ENCODE measurements around the gene IRAK2.

The IRAK2 gene

GRCh38 chr3:10224794-10225665 lies 60.3 kb downstream of the IRAK2 start:
- peak; percentile 77 for DNase-seq (ENCODE audit: low spot score)

GRCh38 chr3:10226293-10226692 lies 61.6 kb downstream of the IRAK2 start:
- no peak for DNase-seq (ENCODE audit: low spot score)

GRCh38 chr3:10228248-10228950 lies 63.7 kb downstream of the IRAK2 start:
- DNase-seq (ENCODE audit: low spot score), result no peak

- no peak for DNase-seq (ENCODE audit: low spot score)
These were observed 64.9 kb downstream of the IRAK2 start for GRCh38 chr3:10229576-10229975.

- DNase-seq (ENCODE audit: low spot score), result no peak
These were observed 67.4 kb downstream of the IRAK2 start for GRCh38 chr3:10232137-10232536.

- DNase-seq (ENCODE audit: low spot score), result no peak
These were observed 69.3 kb downstream of the IRAK2 start for GRCh38 chr3:10233988-10234387.

- no peak for DNase-seq (ENCODE audit: low spot score)
These were observed 70.0 kb downstream of the IRAK2 start for GRCh38 chr3:10234526-10235230.

GRCh38 chr3:10235551-10235950 lies 70.8 kb downstream of the IRAK2 start:
- no peak for DNase-seq (ENCODE audit: low spot score)

GRCh38 chr3:10238345-10239183 lies 73.8 kb downstream of the IRAK2 start:
- peak; percentile 64 for DNase-seq (ENCODE audit: low spot score)

GRCh38 chr3:10240799-10241198 lies 76.1 kb downstream of the IRAK2 start:
- DNase-seq (ENCODE audit: low spot score), result no peak

- DNase-seq (ENCODE audit: low spot score), result peak; percentile 77
These were observed 77.7 kb downstream of the IRAK2 start for GRCh38 chr3:10242182-10243065.

GRCh38 chr3:10244009-10244408 lies 79.3 kb downstream of the IRAK2 start:
- DNase-seq (ENCODE audit: low spot score), result no peak

GRCh38 chr3:10245081-10245712 lies 80.5 kb downstream of the IRAK2 start:
- DNase-seq (ENCODE audit: low spot score), result no peak

GRCh38 chr3:10247679-10248183 lies 83.0 kb downstream of the IRAK2 start:
- DNase-seq (ENCODE audit: low spot score), result no peak

GRCh38 chr3:10248184-10248983 lies 83.7 kb downstream of the IRAK2 start, which contains the start of gene TATDN2:
Gene TATDN2, plus strand, starts transcription at chr3:10248459. Its CDS starts 742 bp downstream, at chr3:10249201.
- DNase-seq (ENCODE audit: low spot score), result peak; percentile 94

- peak; percentile 46 for DNase-seq (ENCODE audit: low spot score)
These were observed 84.4 kb downstream of the IRAK2 start for GRCh38 chr3:10248984-10249748.

GRCh38 chr3:10249833-10250232 lies 85.1 kb downstream of the IRAK2 start:
- DNase-seq (ENCODE audit: low spot score), result peak; percentile 56

- DNase-seq (ENCODE audit: low spot score), result no peak
These were observed 86.3 kb downstream of the IRAK2 start for GRCh38 chr3:10251006-10251405.

Measured in CD4-positive, alpha-beta T cell treated with Interleukin-2 at 100 ng/mL for 4 hours (primary cell).